ENCODE results near the gene ARTN.

ARTN gene

DNA sequence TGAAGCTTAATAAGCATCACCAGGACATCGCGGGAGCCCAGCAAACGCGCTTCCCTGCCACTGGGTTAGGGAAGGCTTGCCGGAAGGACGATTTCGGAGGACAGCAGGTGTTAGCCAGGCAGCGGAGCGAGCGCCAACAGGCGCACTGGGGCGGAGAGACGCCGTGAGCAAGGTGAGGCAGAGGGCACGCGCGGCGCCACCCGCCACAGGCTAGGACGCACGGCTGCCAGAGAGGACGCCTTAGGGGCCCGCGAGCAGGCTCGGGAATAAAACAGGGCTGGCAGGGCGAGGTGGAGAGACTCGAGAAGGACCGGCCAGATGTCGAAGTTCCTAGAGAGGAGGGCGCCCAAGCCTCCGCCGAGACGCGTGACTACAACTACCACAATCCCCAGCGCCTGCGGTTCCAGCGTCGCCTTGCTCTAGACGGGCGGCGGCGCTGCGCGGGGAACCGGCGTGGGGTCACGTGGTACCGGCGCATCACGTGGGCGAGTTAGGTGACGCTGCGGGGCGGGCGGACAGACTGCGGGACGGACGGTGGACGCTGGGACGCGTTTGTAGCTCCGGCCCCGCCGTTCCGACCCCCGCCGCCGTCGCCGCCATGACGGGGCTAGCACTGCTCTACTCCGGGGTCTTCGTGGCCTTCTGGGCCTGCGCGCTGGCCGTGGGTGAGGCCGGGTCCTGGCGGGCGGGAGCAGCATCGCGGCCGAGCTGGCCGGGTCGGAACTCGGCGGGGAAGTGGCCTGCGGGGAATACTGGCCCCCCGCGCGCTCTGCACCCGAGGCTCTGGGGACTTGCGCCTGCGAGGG is 41.0 kb downstream of the ARTN start, which contains the start of gene ATP6V0B:
ATP6V0B (plus strand) TSS at position 518 of the 806 bp plus-strand sequence; CDS start at position 599, 81 bp downstream.
- peak; percentile 94 for DNase-seq

DNA sequence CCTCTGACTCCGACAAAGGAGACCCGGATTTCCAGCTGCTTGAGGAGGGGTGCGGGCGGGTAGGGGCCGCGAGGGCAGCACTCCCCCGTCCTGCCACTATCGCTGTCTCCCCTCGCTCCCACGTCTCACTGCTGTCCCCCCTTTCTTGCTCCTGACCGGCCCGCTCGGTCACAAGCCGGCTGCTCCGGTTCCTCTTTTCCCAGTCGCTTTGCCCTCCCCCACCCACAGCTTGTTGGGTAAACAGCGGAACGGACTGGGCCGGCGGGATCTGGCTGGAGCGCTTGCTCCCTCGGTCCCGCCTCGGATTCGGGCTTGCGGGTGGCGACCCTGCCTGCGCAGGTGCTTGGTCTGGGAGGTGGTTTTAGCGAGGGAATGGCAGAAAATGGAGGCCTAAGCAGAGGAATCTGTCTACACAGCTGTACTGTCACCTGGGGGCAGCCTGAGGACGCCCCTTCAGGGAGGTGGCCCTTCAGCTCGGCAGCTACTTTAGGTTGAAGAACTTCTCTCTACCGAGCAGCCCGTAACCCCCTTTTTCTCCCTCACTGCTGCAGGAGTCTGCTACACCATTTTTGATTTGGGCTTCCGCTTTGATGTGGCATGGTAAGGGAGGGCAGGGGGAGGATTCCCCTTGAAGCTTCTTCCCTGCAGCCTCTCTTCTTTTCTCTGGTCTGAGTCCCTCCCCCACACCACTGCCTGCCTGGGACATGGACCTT is 41.8 kb downstream of the ARTN start:
- DNase-seq: peak; percentile 14

DNA sequence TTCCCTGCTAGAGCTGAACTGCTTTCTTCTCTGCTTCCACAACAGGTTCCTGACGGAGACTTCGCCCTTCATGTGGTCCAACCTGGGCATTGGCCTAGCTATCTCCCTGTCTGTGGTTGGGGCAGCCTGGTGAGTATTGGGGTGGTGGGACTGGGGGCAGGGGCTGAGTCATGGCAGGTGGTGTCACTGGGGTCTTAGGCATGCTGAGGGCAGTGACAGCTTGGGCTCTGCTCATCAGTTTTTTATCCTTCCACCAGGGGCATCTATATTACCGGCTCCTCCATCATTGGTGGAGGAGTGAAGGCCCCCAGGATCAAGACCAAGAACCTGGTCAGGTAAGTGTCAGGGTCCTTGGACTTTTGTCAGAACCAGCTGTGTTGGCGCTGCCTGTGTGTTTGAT is 42.4 kb downstream of the ARTN start:
- no peak for DNase-seq

DNA sequence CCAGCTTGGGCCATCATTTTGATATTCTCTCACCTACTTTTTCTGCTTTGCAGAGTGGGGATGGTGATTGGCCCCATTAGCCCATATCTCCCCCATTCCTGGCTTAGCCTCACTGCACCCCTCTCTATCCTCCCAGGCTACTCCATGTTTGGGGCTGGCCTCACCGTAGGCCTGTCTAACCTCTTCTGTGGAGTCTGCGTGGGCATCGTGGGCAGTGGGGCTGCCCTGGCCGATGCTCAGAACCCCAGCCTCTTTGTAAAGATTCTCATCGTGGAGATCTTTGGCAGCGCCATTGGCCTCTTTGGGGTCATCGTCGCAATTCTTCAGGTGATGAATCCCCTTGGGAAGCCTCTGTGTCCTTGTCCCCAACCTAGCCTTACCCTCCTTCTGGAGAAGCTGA is 43.3 kb downstream of the ARTN start:
- DNase-seq: no peak

DNA sequence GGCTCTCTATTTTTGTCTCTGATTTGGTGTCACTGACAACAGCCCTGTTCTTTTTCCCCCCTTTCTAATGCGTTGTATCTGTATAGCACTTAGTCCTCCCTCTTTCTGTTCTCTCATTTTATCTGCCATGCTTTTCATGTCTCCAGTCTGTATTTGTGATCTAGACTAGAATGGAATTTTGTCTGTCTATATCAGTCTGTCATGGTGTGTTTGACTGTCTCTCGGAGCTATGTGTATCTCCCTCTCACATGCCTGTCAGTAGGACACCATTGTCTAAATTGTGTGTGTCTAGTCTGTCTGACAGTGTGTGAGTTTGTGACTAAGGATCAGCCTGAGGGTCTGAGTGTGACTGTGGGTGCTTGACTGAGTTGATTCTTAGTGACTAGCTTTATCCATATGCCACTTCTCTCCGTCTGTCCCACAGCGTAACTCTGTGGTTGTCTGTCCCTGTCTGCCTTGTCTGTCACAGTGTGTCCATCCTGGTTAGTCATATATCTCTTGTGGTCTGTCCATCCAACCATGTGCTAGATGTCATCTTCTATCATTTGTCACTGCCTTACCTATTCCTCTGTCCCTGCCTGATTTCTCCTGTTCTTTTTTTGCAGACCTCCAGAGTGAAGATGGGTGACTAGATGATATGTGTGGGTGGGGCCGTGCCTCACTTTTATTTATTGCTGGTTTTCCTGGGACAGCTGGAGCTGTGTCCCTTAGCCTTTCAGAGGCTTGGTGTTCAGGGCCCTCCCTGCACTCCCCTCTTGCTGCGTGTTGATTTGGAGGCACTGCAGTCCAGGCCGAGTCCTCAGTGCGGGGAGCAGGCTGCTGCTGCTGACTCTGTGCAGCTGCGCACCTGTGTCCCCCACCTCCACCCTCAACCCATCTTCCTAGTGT is 44.0 kb downstream of the ARTN start:
- DNase-seq: no peak

DNA sequence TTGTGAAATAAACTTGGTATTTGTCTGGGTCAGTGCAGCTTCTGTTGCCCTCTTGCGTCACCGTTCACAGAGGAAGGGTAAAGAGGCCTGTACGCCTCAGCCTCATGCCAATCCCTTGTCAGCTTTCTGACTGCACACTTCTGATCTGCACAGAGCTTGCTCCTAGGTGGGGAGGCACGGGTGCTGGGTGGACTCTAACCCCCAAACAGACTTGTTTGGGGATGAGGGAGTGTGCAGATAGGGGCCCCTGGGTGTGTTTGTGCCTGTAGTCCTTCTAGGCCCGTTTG is 44.6 kb downstream of the ARTN start:
- no peak for DNase-seq

DNA sequence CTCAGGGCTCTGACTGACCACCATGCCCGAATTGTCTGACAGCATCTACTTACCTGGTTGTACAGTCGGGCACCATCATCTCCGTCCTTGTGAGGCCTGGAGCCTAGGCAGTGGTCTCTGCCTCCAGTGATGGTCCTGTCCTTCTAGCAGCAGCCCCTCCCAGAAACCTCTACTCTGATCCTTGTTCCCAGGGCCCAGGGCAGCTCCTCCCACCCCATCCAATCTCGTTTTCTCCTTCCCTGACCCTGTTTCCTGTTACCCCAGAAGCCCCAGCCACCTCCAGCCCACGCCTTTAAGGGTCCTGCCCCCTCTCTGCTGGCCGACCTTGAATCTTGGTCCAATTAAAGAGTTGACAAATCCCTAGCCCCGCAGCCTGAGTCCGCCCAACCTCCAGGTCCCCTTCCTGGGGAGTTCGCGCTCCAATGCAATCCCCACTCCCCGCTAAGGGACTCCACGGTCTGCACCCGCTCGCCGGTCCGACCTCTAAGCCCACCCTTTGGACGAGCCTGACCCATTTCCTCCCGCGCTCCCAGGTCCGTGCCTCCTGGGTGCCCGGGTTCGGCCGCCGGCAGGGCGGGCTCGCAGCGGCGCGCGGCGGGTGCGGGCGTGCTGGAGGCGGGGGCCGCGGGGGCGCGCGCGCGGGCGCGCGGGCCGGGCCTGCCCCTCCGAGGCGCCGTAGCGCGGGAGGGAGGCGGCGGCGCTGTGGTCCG is 45.1 kb downstream of the ARTN start, which contains the start of gene B4GALT2:
B4GALT2 (plus strand) TSS at position 660 of the 710 bp plus-strand sequence. CDS start 1,951 bp downstream, outside the sequence.
- DNase-seq: peak; percentile 31

DNA sequence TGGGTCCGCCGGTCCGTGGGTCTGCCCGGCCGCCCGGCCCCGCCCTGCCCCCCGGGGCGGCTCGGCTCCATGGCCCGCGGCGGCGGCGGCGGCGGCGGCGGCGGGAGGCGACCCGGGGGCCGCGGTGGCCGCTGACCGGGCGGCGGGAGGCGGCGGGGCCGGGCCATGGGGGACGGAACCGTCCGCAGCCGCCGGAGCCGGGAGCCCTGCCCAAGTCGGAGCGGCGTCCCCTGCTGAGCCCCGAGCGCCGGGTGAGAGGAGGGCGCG is 45.6 kb downstream of the ARTN start:
- no peak for DNase-seq

DNA sequence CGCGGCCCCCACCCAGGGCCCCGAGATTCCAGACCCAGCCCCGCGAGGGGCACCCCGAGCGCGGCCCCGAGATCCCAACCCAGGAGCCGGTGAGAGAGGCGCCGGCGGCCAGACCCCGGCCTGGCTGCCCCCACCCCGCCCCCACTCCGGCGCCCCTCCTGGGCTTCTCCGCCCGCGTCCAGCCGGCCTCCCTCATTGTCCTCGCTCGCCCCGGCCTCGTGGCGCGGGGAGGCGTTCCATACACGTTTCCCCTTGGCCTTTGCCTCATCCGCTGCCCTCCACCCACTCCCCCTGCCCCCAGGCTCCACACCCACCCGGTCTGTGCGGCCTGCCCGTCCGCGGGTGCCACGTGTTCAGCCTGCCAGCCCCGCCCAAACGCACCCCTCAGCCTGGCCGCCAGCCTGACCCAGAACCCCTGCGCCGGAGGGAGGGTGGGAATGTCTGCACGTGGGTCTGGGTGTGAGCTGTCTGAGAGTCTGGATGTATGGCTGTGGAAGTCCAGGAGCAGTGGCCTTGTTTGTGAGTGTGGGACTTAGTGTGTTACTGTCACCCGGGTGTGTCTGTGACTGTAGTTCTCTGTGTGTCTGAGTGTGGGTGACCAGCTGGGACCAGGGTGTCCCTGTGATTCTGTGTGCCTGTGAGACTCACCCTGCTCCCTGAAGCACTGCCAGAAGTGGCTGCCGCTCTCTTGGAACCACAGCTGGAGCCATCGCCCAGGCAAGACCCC is 46.1 kb downstream of the ARTN start:
- peak; percentile 39 for DNase-seq

DNA sequence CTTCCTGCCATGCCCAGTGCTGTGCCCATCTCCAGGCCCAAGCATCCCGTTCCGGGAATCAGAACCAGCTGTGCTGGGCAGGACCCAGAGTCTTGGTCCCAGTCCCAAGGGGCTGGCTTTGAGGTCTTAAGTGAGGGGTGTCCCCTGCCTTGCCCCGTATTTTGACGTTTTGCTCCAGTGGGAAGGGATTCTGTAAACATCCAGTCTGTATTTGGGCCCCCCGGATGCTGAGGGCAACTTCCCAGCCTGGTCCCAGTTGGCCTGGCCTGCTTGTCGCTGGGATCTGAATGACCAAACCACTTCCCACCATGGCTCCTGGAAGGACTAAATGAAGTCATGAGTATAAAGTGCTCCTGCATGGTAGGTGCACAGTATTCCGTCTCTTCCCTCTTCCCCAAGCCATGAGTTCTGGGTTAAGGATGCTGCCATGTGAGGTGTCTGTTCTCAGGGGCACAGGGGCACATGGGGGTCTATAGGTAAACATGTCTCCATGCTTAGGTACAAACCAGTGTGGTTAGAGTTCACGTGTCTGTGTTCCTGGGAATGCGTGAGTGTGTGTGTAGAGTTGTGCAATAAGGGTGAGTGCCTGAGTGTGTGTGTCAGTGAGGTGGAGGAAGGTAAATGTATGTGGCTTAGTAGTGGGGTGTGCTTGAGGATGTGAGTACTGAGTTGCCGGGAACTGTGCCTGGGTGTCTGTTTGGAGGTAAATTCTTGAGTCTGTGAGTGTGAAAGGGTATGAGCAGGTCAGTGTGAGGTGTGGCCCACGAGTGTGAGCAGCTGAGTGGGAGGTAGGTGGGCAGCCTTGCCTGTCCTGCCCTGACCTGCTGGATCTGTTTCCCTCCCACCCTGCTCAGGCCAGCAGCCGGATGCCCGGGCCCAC is 46.9 kb downstream of the ARTN start:
- DNase-seq: no peak

DNA sequence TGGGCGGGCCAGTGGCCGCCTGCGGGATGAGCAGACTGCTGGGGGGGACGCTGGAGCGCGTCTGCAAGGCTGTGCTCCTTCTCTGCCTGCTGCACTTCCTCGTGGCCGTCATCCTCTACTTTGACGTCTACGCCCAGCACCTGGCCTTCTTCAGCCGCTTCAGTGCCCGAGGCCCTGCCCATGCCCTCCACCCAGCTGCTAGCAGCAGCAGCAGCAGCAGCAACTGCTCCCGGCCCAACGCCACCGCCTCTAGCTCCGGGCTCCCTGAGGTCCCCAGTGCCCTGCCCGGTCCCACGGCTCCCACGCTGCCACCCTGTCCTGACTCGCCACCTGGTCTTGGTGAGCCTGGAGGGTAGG is 47.5 kb downstream of the ARTN start:
- no peak for DNase-seq

DNA sequence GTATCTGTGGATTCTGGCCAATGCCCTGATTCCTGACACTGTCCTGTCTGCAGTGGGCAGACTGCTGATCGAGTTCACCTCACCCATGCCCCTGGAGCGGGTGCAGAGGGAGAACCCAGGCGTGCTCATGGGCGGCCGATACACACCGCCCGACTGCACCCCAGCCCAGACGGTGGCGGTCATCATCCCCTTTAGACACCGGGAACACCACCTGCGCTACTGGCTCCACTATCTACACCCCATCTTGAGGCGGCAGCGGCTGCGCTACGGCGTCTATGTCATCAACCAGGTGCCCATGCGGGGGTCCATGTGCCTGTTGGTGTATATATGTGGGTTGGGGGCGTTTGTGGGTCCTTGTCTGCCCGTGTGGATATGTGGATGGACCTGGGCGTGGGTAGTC is 48.0 kb downstream of the ARTN start:
- DNase-seq: no peak

DNA sequence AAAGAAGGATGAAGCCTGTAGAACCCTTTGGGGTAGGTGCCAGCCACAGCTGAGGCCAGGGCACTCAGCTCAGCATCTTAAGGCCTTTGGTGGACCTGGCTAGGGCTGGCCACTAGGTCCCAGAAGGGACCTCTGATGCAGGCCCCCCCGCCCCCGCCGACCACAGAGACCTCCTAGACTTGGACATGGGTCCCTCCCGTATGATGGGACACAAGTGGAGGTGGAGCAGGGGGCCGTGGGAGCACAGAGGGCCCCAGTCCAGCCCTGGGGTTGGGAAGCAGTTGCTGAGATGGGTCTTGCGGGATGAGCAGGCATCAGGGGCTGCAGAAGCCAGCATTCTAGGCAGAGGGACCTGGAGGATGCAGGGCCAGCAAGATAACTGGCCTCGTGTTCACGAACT is 48.6 kb downstream of the ARTN start:
- DNase-seq: no peak

DNA sequence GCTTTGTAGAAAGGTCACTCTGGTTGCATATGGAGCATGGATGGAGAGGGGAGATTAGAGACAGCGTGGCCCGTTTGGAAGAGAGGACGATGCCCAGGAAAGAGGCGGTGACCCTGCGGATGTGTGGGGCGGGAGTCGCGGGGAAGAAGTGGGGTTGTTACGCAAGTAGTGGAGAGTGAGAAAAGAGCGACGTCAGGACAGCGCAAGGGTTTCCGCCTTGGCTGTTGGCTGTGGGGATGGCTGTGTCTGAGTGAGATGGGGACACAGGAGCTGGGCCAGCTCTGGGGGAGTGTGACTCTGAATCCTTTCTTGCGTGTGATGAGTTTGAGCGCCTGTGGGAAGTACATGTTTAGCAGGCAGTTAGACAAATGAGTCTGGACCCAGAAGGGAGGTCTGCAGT is 49.2 kb downstream of the ARTN start:
- DNase-seq: no peak

DNA sequence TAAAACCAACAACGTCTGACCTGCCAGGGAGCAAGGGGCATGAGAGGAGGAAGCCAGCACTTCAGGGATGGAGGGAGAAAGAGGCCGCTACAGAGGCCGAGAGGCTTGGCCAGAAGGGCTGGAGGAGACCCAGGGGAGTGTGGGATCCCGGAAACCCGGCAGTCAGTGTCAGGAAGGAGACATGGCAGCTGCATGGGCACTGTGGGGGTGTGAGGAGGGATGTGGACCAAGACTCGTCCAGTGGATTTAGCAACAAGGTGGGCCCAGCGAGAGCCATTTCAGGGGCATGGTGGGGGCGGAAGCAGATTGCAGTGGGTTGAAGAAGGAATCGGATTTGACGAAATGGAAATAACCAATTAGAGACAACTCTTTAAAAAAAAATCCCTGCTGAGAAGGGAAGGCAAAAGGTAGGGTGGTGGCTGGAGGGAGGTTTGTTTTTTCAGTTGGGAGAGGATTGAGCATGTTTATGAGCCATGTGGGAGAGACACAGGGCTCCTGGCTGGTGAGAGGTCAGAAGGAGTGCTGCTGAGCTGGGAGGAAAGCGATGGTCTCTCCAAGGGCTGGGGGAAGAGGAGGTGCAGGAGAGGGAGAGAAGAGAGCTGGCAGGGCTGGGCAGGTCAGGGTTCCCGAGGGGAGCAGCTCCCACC is 49.8 kb downstream of the ARTN start:
- no peak for DNase-seq

DNA sequence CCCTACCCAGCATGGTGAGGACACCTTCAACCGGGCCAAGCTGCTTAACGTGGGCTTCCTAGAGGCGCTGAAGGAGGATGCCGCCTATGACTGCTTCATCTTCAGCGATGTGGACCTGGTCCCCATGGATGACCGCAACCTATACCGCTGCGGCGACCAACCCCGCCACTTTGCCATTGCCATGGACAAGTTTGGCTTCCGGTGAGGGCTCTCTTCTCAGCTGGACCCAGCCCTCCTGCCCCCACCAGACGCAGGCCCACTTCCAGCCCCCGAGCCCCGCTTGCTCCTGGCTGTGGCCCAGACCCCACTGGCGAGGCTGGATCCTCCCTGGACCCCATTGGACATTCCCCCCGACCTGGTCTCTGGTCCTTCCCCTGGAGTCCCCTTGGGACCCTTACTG is 51.3 kb downstream of the ARTN start:
- no peak for DNase-seq

DNA sequence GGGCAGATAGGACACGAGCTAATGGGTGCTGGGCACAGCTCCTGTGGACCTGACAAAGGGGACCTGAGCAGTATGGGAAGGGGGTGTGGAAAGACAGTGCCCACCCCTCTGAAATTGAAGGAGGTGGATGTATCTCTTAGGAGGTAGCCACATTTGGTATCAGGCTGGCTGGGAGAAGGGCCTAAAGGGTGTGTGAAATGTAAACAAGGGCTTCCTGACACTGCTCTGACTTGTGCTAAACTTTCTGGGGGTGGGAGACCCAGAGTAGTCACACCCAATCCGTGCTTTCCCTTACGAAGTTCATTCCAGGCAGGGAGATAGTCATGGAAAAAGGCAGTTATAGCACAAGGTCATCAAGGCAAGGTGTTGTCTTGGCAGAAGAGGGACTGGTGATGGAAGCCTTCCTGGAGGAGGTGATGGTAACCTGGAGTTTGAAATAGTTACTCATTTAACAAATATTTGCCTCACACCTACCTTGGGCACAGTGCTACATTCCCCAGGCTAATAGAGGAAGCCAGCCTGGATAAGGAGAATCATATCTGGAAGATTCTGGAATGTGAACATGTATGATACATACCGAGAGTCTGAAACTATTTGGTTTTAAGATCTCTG is 52.5 kb downstream of the ARTN start:
- DNase-seq: no peak

DNA sequence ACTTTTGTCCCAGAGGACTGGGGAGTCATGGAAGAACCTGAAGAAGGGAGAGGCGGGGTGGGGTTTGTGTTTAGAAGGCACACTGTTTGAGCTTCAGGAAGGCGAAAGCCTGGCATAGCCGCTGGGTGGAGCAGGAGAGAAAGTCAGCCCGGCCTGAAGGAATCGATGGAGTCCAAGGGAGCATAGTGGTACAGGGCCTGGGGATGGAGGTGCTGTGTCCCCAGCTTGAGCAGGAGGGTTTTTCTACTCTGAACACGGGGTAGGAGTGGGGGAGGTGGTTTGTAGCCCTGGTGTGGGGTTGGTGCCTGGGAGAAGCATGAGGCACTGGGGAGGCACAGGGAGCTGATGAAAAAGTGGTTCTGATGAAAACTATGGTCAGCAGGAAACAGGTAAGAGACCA is 53.1 kb downstream of the ARTN start:
- DNase-seq: no peak
